Heart right ventricle (tissue), 16 donors: ENCODE measurements around the gene PDSS1. TPM values are rescaled to one million over a fixed set of nuclear protein-coding genes. Genes with fewer than 3 reads are reported as not detected.

Experiments used
- ATAC-seq, 8 donors: fragments of 200-7000 bp; cut with Tn5 transposase; one replicate each; pipeline ENCODE4 v1.9.1; 2020; ENCODE audit warnings: mild to moderate bottlenecking in 8 of 8, moderate library complexity in 8 of 8, moderate number of reproducible peaks in 1 of 8
- DNase-seq, 2 donors: peaks; one replicate each; pipeline ENCODE4 v3.0.0-alpha.2; 2020
- H3K27ac ChIP-seq, 10 donors: fragments of 200-600 bp; sonication (generic) in 2 of 10; one replicate each; pipeline versions ENCODE4 v1.5.0 to v1.8.0; 2020 to 2022; ENCODE audit warnings: mild to moderate bottlenecking in 3 of 10
- H3K27me3 ChIP-seq, 7 donors: fragments of 200-600 bp; one replicate each; pipeline ENCODE4 v1.8.0; 2021 to 2022; ENCODE audit warnings: mild to moderate bottlenecking in 2 of 7
- H3K36me3 ChIP-seq, 9 donors: fragments of 200-600 bp; sonication (generic) in 1 of 9; one replicate each; pipeline versions ENCODE4 v1.5.0 to v1.8.0; 2020 to 2022; ENCODE audit warnings: mild to moderate bottlenecking in 2 of 9
- H3K4me1 ChIP-seq, 9 donors: fragments of 200-600 bp; sonication (generic) in 1 of 9; one replicate each; pipeline versions ENCODE4 v1.5.0 to v1.8.0; 2020 to 2022; ENCODE audit warnings: mild to moderate bottlenecking in 4 of 9
- H3K4me3 ChIP-seq, 10 donors: fragments of 200-600 bp; sonication (generic) in 2 of 10; one replicate each; pipeline versions ENCODE4 v1.5.0 to v1.8.0; 2020 to 2022; ENCODE audit warnings: mild to moderate bottlenecking in 7 of 10, moderate library complexity in 2 of 10
- H3K9me3 ChIP-seq, 11 donors: fragments of 200-600 bp in 10 of 11; sonication (generic) in 2 of 11; one replicate each; pipeline versions ENCODE4 v1.5.0 to v1.8.0; 2013 to 2022; ENCODE audit warnings: mild to moderate bottlenecking in 2 of 11, control low read depth in 1 of 11, moderate library complexity in 1 of 11
- CTCF ChIP-seq, 9 donors: fragments of 200-600 bp; sonication (generic) in 2 of 9; IDR thresholded peaks; one replicate each; pipeline versions ENCODE4 v1.5.0 to v1.8.0; 2021 to 2022; ENCODE audit warnings: antibody characterized with exemption in 9 of 9, mild to moderate bottlenecking in 5 of 9, moderate library complexity in 1 of 9
- WGBS, 2 donors: extraction: QIAGEN DNeasy Blood & Tissue Kit; methylation state at CpG; one replicate each; pipeline ENCODE4 v1.1.7; 2013; ENCODE audit warnings: inconsistent platforms in 1 of 2; 5-methylcytosine and 5-hydroxymethylcytosine counted together
- intact Hi-C, 10 donors: fragments of 100-400 bp; cut with DNase I; formaldehyde crosslinking; loops; one replicate each; pipeline versions ENCODE4 v1.11.1 to v1.14.2; 2022
- polyA plus RNA-seq, 2 donors: library from polyadenylated mRNA; stranded (reverse); fragments of 200-250 nt; gene quantifications; one replicate each; pipeline ENCODE4 v1.2.3, GENCODE V29; 2013
- total RNA-seq, 10 donors: library from RNA; stranded (reverse); fragmentation: NEBNext Ultra II Directional in 3 of 10; extraction: Animal tissue kit (Norgen Biotek cat#: 25700) in 3 of 10; gene quantifications; one replicate each; pipeline versions ENCODE4 v1.2.1 to v1.2.4, GENCODE V29; 2021 to 2023
- donor health status: Arrhythmogenic right ventricular cardiomyopathy.
- donor health status: ischemic (EF 13 %, LVEDD 7.1; RV severe dilation, severe dysfunction).
- donor health status: healthy with polysubstance abuse.
- donor health status: DM: no; HTN: yes; CAD: no.
- donor health status: DM: no; HTN: no; CAD: no.
- donor health status: ischemic (EF 25% LVEDD 6.9; RV normal size, moderate dysfunction).
- donor health status: ischemic (EF 25% LVEDD 5.7; RV mildly dilated, moderate dysfunction).
- donor health status: healthy.
- donor health status: DM: yes; HTN: yes; CAD: no.
- donor health status: Ischemic cardiomyopathy.
- donor health status: ischemic (EF 35%, LVEDD 5.7; RV mildly dilated, moderate dysfunction).
- donor health status: nonischemic (EF 11% LVEDD 7.7; RV severe dilation, severe dysfunction).
- donor health status: DM: yes; HTN: yes; CAD: no.
- donor health status: PGD.
- donor health status: ischemic (EF 29% LVEDD 5.4; RV normal size, mild dysfunction).
- donor health status: nonischemic (EF 23%, LVEDD 6.1; RV moderate dilation, normal function).

PDSS1 gene
- total and polyA plus RNA-seq, 12 donors, result 3.7 to 10.5 (median 5.9) TPM

- DNase-seq (no peak), ATAC-seq (no peak)
- TF ChIP-seq CTCF (IDR thresholded peaks at IDR 0.05), result no peak
- Histone ChIP-seq H3K27ac (no peak overlapping the region), H3K4me3 (no peak overlapping the region), H3K36me3 (peaks cover 0 to 46% (median 1%) of the 10 kb centered on the region in 9 donors), H3K27me3 (no peaks in the 10 kb centered on the region), H3K9me3 (no peaks in the 10 kb centered on the region), H3K4me1 (peaks cover 0 to 8% (median 0%) of the 10 kb centered on the region in 9 donors)
- intact Hi-C loops, result no loop called here
- 97 to 98% methylated on average over 4 of the region's 4 CpGs for WGBS, 2 donors
Measured at GRCh38 chr10:26770069-26770468, 72.6 kb downstream of the PDSS1 start.

GRCh38 chr10:26773633-26774032 lies 76.1 kb downstream of the PDSS1 start:
- Histone ChIP-seq H3K27ac (no peak overlapping the region), H3K4me3 (no peak overlapping the region), H3K4me1 (peaks cover 0 to 8% (median 0%) of the 10 kb centered on the region in 9 donors), H3K27me3 (no peaks in the 10 kb centered on the region), H3K9me3 (peaks cover 0 to 2% (median 0%) of the 10 kb centered on the region in 11 donors), H3K36me3 (peaks cover 0 to 13% (median 0%) of the 10 kb centered on the region in 9 donors)
- intact Hi-C loops, result no loop called here
- DNase-seq (no peak), ATAC-seq (no peak)
- no peak for TF ChIP-seq CTCF (IDR thresholded peaks at IDR 0.05)
- 96 to 100% methylated on average over 2 of the region's 2 CpGs for WGBS, 2 donors

- peaks cover 0 to 7% (median 0%) of the 10 kb centered on the region in 11 donors for H3K9me3 ChIP-seq
- peaks cover 2 to 29% (median 16%) of the 10 kb centered on the region in 9 donors for H3K4me1 ChIP-seq
- H3K4me3 ChIP-seq, result no peak overlapping the region
- WGBS, 2 donors, result 98 to 100% methylated on average over 1 of the region's 1 CpG
- no peak overlapping the region for H3K27ac ChIP-seq
- no peak for TF ChIP-seq CTCF (IDR thresholded peaks at IDR 0.05)
- peaks cover 0 to 3% (median 0%) of the 10 kb centered on the region in 9 donors for H3K36me3 ChIP-seq
- intact Hi-C loops, result no loop called here
- ATAC-seq (no peak), DNase-seq (no peak)
- H3K27me3 ChIP-seq, result no peaks in the 10 kb centered on the region
Measured at GRCh38 chr10:26776258-26776657, 78.8 kb downstream of the PDSS1 start.

- WGBS, 2 donors, result 91 to 95% methylated on average over 2 of the region's 2 CpGs
- peaks cover 4 to 37% (median 26%) of the 10 kb centered on the region in 9 donors for H3K4me1 ChIP-seq
- ATAC-seq (no peak), DNase-seq (no peak)
- H3K27me3 ChIP-seq, result no peaks in the 10 kb centered on the region
- TF ChIP-seq CTCF (IDR thresholded peaks at IDR 0.05), result no peak
- H3K4me3 ChIP-seq, result no peak overlapping the region
- peaks cover 0 to 3% (median 0%) of the 10 kb centered on the region in 9 donors for H3K36me3 ChIP-seq
- H3K9me3 ChIP-seq, result peaks cover 0 to 7% (median 0%) of the 10 kb centered on the region in 11 donors
- intact Hi-C loops, result no loop called here
- H3K27ac ChIP-seq, result no peak overlapping the region
Measured at GRCh38 chr10:26777686-26778085, 80.2 kb downstream of the PDSS1 start.
